SW 1271 (cell line): ENCODE results near the gene GRB14.
"Not testable (repeated sequence)": the region's sequence is repeated elsewhere in the genome, so short reads cannot be mapped to it uniquely, and the experiment has no call there.

Experiments used
- DNase-seq, 2 experiments: peaks; one replicate each; lab custom pipeline; 2025; lab: John Stamatoyannopoulos, UW

The GRB14 gene

GRCh38 chr2:164495491-164496223, 125.6 kb downstream of the GRB14 start:
- DNase-seq = peak in 1 of 2 experiments; percentile 30

GRCh38 chr2:164485541-164485940, 135.7 kb downstream of the GRB14 start:
- DNase-seq = no peak

DNA sequence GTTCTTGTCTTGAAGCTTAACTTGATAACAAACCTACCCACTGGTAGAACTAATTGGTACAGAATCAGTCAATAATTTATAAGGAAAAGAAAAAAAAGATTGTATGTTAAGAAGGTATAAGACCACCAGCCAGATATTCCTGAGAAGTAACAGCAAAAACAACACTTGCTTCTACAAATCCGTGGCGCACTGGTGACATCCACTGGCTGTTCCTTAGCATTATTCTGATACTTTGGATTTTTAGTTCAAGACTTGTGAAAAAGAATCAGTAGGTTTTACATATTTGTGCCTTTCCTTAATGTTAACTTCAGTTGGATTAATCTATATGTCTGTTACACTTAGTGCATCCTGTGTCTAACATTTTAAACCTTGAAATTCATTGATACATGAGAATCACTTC, 141.8 kb downstream of the GRB14 start:
- DNase-seq = peak in 1 of 2 experiments; percentile 47

DNA sequence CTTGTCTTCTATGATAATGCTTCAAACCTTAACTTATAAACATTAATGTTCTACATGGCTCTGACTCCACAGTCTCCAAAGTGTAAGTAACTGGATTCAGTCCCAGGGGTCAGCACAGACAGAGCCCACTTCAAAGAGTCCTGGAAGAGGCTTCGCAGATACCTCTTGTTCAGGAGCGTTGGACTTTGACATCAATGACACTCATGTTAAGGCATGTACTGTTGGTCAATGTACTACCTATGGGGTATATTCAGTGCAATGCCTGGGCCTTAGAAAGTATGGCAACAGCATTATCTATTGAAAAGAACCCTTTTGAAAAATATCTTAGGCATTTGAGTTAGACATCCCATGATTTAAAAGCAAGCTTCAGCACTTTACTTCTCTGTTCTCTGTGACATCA, 143.1 kb downstream of the GRB14 start:
- DNase-seq = no peak

GRCh38 chr2:164474873-164475272, 146.4 kb downstream of the GRB14 start:
- DNase-seq = no peak

- DNase-seq = no peak
Observed at GRCh38 chr2:164473021-164473420, 148.3 kb downstream of the GRB14 start.

- DNase-seq = not testable (repeated sequence)
Observed at GRCh38 chr2:164465047-164465446, 156.2 kb downstream of the GRB14 start.

DNA sequence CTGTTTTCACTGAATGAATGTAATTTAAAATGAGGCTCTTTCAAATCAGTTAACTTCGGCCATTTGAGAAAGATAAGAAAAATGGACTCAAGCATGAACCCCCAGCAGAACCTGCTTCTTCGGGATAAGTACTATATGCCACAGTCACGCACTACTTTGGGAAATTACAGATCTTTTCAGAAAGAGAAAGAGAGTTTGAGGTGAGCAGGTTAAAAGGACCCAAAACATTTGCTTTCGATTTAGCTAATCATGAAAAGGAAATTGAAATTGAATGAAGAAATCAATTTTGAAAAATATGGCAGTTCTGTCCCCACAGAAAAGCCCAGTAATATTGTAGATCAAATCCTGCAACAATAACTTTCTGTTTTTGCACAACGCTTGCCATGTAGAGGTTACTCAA, 156.9 kb downstream of the GRB14 start:
- no peak for DNase-seq

DNA sequence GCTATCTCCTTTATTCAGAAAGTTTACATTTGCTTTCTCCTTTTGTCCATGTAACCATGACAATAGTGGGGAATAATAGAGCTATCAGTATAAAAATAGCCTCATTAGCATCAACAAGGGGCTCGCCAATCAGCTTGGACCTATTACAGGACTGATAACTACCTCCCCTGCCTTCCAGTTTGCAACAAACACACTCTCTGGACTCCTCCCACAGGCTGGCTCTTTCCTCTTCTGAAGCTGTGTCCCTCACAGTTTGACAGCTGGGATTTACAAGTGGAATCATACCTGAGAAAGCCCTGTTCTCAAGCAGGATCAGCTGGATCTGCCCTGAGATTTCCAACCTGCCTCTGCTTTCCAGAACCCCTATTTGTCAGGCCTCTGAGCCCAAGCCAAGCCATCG, 162.5 kb downstream of the GRB14 start:
- DNase-seq = no peak

DNA sequence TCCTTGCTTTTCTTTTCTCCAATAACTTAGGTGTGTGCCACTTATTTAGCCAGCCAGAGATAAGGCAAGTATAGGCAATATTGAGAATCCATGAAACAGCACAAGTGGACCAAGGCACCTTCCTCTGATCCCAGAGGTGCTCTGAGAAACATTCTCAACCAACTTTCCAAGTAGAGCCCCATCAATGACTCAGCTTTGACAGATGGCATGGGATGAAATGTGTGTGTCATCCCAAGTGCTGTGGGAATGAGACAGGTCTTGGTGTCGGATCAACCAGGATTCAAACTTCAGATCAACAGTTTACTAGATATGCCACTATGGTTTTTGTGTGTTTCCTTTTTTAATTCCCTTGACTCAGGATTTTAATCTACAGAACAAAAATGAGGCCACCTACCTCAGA, 164.0 kb downstream of the GRB14 start:
- DNase-seq = no peak

- DNase-seq = no peak
Observed at GRCh38 chr2:164456619-164457018, 164.7 kb downstream of the GRB14 start.

GRCh38 chr2:164453656-164454305, 167.5 kb downstream of the GRB14 start:
- DNase-seq = no peak

GRCh38 chr2:164450278-164450677, 171.0 kb downstream of the GRB14 start:
- no peak for DNase-seq

- DNase-seq = no peak
Observed at GRCh38 chr2:164449706-164450105, 171.6 kb downstream of the GRB14 start.

- DNase-seq = no peak
Observed at GRCh38 chr2:164447660-164448059, 173.6 kb downstream of the GRB14 start.
